GM10847 (cell line): ENCODE results near the gene ASTN2.

ENCODE experiments used
- POLR2A ChIP-seq: IDR thresholded peaks from 2 replicates; pipeline ENCODE4 v1.6.1; 2011; ENCODE audit not compliant: insufficient read length; ENCODE audit errors: extremely low read depth

Gene ASTN2

DNA sequence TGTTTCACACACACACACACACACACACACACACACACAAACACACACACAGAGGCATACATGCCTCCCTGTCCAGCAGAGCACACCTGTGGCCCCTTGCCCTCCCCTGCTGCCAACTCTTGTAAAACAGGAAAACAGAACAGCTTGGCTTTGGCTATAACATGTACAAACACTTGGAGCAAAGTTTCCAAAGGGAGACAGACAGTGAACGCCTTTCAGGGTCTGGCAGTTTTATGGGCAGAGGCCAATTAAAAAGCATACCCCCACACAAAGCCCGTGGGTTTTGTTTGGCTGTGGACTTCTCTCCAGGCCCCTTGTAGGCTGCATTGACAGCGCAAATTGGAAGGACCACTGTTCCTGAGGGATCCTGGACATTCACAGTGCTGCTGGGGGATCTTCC is 995.7 kb downstream of the ASTN2 start:
- TF ChIP-seq POLR2A = no peak

DNA sequence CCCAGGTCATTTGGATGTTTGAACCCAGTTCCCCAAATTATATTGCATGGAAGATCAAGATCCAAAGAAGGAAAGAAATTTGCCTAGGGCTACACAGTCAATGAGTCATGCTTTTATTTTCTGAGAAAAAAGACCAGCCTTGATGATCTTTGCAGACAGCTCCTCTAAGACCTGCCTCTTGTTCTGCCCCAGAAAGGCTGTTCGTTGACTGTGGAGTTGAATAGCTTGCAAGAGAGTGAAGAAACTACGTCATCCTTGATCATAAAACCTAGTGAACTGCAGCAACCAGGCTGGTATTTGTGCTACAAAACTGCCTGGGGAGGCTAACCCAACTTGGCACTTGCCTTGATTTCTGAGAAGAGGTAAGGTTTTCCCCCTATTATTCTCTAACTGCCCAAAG is 997.4 kb downstream of the ASTN2 start:
- no peak for TF ChIP-seq POLR2A

DNA sequence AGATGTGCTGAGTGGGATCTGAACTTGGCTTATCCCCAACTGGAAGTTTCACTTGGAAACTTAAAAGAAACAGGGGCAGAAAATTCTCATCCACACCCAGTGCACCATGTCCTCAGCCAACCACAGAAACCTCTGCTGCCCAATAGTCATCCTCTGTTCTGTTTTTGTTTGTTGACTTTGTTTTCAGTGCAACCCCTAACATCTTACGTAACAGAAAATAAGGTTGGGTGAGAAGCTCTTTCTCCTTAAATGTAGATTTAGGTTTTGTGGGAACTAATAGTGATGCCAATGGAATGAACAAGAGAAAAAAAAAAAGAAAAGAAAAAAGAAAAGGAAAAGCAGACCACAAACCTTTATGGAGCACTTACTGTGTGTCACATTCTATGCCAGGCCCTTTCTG is 998.4 kb downstream of the ASTN2 start:
- TF ChIP-seq POLR2A = no peak

DNA sequence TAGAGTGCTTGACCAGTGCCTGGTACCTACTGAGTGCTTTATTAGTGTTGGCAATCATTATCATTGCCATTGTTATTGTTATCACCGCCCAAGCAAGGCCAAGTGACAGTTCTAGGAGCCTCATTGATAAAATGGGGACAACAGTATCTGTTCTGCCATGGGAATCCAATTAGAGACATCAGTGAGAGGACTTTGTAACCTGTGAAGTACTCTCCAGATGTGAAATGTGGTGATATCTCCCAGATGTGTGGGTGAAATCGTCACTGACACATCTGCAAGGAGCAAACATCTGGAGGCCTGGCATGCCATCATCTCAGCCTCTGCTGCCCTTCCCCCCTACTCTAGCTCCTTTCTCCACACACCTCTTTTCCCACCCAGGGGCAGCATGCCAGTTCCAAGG is 1000.5 kb downstream of the ASTN2 start:
- TF ChIP-seq POLR2A = no peak

DNA sequence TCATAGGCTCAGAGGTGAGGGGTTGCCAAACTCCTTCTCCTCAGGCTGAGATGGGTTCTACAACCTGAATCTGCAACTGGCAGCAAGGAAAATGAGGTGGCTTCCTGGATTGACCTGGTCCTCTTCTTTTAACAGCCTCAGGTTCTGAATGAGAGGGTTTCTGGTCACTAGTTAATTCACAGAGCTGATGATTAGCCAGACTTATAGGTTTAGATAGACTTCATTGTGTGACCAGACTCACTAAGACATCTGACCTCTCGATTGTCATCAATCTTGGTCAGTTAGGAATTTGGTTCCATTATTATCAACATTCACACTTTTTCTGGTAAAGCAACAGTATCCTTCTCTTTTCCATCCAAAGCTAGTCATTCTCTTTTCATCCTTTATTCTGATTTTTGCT is 1003.4 kb downstream of the ASTN2 start:
- TF ChIP-seq POLR2A = no peak

DNA sequence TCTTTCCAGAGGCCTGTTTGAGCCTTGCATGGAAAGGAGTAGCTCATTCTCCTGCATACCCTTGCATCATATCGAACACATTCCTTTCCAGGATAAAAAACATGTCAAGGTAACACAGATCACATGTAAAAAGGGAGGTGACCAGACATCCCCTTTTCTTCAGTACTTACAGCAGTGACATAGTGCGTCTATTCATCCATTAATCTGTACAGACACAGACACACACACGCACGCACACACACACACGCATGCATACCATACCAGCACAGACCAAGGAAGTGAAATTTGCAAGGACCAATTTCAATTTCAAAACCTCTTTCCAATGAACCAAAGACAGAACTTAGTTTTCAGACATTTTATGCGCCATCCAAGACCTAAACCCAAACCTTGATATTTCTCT is 1005.2 kb downstream of the ASTN2 start:
- no peak for TF ChIP-seq POLR2A

DNA sequence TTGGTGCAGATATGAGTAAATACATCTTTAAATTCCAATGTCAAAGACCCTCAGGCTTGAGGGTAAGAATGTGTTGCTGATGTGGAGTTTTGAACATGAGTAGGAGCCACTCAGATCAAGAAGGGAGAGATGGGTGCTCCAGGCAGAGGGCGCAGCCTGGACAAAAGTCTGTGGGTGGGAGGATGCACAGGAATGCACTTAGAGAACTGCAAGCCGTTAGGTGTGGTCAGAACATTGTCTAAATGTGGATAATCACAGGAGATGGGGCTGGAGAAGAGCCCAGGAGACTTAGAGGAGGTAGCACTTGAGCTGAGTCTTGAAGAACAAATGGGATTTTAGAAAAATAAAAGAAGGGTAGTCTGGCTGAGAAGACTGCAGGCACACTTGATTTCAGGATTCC is 1005.7 kb downstream of the ASTN2 start:
- no peak for TF ChIP-seq POLR2A

DNA sequence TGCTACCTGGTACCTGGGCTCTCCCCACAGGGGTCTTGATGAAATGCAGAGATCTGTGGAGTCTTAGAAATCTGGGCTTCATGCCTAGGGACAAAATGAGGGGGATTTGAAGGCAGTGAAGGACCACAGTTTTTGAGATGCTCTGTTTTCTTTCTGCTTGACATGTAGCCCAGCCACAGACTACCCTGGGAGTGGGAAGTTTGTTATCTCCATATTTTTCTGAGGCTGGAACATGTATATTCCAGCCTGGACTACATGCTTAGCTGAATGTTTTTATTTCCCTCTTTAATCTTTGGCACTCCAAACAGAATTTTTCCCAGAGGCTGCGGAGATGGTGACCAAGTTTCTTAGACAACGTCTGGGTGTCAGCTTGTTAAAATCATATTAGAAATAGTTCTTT is 1008.4 kb downstream of the ASTN2 start:
- no peak for TF ChIP-seq POLR2A

DNA sequence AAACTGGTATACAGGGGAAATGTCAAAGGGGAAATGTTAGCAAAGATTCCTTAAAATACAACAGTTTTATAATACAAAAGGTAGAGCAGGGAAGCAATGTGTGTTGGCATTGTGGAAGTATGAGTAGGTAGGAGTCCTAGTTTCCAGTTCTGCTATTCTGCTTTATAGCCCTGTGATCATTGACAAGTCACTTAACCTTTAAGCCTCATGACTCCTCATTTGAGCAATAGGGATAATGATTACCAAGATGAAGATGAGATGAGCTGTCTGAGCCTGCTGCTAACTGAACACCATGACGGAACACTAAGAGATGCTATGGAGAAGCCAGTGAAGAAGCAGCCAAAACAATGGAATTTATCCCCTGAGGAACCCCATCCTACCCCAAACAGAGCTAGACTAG is 1009.5 kb downstream of the ASTN2 start:
- TF ChIP-seq POLR2A = no peak

DNA sequence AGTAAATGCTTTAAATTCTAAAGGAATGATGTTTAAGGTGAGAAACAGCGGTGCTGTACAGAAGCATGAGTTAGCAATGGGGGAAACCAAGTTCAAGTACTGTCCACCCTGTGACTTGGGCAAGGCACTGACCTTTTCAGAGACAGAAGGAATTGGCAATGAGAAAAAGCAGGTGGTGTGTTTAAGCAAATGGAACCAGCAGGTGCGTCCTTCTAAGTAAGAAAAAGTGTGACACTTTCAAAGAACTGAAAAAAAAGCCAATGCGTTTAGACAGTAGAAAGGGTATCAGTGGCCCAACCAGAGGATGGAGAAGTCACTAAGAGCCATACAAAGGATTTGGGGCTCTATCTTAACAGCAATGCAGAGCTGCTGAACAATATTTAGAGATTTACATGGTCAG is 1010.6 kb downstream of the ASTN2 start:
- no peak for TF ChIP-seq POLR2A

DNA sequence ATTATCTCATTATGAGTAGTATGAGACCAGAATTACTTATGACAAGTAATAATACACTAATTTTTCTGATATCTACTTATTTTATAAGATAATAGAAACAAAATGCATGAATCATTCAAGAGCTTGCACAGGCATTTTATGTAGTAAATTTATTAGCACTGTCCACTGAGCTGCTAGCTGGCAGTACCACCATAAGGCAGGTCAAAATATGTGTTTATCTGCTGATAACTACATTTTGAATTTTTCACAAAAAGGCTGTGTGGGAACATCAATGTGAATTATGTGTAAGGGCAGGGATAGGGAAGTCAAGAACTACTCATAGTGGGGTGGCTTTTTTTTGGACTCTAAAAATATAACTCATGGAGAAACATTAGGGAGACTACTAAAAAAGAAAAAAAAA is 1011.7 kb downstream of the ASTN2 start:
- TF ChIP-seq POLR2A = no peak

DNA sequence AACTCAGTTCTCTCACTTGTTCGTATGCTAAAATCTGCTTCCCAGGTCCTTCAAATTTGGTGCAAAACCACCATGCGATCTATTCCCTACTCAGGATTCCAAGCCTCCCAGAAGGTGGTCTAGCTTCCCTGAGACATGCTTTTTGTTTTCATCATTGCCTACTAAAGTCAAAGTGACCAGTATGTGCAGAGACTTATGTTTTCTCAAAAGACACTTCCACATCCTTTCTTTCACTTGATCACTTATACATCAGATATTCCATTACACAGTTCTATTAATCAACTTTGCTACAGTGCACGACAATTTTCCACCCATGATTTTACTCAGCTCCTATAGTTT is 1019.2 kb downstream of the ASTN2 start:
- no peak for TF ChIP-seq POLR2A

DNA sequence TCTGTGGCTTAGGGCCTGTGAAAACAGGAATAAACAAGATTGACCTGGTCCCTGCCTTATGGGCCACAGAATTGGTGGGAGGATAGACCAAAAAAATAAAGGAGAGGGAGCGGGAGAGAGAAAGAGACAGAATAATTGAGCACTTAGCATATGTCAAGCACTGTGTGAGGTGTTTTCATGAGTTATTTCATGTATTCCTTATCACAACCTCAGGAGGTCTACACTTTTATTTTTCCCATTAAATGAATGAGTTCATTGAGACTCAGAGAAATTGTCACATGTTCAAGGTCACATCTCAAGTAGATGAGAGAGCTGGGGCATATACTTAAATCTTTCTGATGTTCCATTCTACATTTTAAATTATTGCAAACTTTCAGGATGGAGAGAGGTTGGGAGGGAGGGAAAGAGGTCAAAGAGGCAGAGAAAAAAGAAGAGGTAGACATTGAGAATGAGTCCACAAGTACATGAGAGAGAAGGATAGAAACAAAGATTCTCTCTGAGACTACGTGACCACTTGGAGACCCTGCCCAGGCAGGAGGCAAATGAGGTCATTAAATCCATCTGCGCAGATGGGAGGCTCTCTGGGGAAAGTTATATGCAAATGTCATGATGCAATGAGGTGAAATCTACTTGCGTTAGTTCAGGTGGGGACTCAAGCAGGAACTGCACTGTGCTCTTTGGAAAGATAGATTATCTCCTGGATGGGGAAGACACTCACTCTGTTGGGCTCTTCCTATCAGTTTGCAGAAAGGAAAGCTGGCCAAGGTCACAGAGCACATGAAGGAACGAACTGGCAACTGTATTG is 1019.8 kb downstream of the ASTN2 start:
- no peak for TF ChIP-seq POLR2A

DNA sequence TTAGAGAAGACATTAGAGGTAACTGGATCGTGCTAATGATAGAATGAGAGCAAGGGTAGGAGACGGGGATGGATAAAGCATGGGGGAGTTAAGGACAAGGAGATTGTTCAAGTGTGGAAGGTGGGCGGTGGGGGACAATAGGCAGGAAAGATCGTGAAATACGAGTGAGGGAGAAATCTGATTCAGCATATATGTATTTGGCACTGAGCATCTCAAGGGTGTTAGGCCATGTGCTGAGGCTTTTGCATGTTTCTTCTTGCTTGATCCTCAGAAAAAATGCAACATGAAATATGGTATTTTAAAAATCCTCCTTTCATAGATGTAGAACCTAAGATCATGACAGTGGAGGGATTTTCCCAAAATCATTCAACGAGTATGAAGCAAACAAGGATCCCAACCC is 1020.8 kb downstream of the ASTN2 start:
- no peak for TF ChIP-seq POLR2A

DNA sequence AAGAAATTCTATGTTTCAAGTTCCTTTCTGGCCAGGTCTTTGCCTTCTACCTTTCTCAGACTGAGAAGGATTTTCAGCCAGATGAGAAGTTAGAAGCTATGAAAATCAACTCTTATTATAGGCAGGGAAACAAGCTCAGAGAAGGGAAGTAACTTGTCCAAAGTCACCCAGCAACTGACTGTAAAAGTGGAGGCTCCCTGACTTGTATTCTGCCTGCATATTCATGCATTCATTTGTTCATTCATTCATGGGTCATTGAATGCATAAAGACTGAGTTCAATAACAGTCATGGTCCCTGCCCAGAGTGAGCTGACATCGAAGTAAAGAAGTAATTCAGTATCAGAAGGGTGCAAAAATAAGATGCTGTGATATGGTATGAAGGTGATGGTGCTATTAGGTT is 1021.7 kb downstream of the ASTN2 start:
- no peak for TF ChIP-seq POLR2A

DNA sequence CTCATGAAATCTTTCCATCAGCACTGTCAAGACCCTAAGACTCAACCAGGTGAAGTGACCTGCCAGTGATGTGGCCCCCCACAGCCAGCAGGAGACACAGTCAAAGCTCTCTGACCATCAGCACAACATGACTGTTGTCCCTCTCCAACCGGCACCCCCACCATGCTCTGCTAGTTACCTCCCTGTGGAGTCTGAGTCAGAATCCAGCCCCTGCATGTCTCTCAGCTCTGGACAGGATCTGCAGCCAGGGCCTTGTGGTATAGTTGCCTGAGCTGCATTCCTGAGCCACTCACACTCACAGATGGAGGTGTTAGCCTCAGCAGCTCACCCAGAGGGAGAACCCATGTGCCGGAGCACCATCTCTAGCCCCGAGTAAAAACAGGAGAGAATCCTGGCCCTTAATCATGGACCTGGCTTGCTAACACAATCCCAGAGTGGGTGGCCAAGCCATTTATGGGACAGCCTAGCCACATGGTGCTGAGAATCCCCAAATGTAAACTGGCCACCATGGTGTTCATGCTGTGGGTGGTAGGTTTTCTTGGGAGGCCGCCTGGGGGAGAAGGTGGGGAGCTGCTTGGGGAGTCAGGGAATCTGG is 1023.5 kb downstream of the ASTN2 start:
- no peak for TF ChIP-seq POLR2A
